ENCODE data around the gene RIPOR2. TPM values are rescaled to one million over a fixed set of nuclear protein-coding genes. Genes with fewer than 3 reads are reported as not detected.

Gene RIPOR2
- total and polyA plus RNA-seq, 2 donors from 2014 or later: 1.7 to 24.2 TPM

GRCh38 chr6:24845578-24845977, 90.2 kb downstream of the RIPOR2 start:
- H3K9me3 ChIP-seq (ENCODE audit: control insufficient read depth in 2 of 3, insufficient read depth in 1 of 3, low read length in 3 of 3): no peaks in the 10 kb centered on the region
- intact Hi-C loops (cut with DNase I): no loop called here
- no peaks in the 10 kb centered on the region for H3K36me3 ChIP-seq (ENCODE audit: control insufficient read depth in 2 of 3, insufficient read depth in 3 of 3, low read length in 3 of 3)
- H3K27ac ChIP-seq (ENCODE audit: low read depth in 2 of 2, low read length in 2 of 2): no peak overlapping the region
- peaks cover 0 to 4% (median 0%) of the 10 kb centered on the region in 3 donors for H3K4me1 ChIP-seq (ENCODE audit: control insufficient read depth in 2 of 3, insufficient read depth in 2 of 3, low read depth in 1 of 3, low read length in 3 of 3)
- no peaks in the 10 kb centered on the region for H3K27me3 ChIP-seq (ENCODE audit: control insufficient read depth, insufficient read depth, low read length)
- TF ChIP-seq CTCF (IDR thresholded peaks at IDR 0.05; ENCODE audit: borderline replicate concordance, extremely low read depth, insufficient read depth): no peak
- no peak for DNase-seq
- no peak overlapping the region for H3K4me3 ChIP-seq (ENCODE audit: low read length in 3 of 3)
- no peak for FAIRE-seq
- H3K9ac ChIP-seq (ENCODE audit: low read length in 3 of 3): no peak overlapping the region

- no peak for TF ChIP-seq CTCF (IDR thresholded peaks at IDR 0.05; ENCODE audit: borderline replicate concordance, extremely low read depth, insufficient read depth)
- no peak overlapping the region for H3K4me3 ChIP-seq (ENCODE audit: low read length in 3 of 3)
- no peaks in the 10 kb centered on the region for H3K36me3 ChIP-seq (ENCODE audit: control insufficient read depth in 2 of 3, insufficient read depth in 3 of 3, low read length in 3 of 3)
- H3K27me3 ChIP-seq (ENCODE audit: control insufficient read depth, insufficient read depth, low read length): no peaks in the 10 kb centered on the region
- no peak overlapping the region for H3K27ac ChIP-seq (ENCODE audit: low read depth in 2 of 2, low read length in 2 of 2)
- DNase-seq (no peak), FAIRE-seq (no peak)
- peaks cover 0 to 4% (median 0%) of the 10 kb centered on the region in 3 donors for H3K4me1 ChIP-seq (ENCODE audit: control insufficient read depth in 2 of 3, insufficient read depth in 2 of 3, low read depth in 1 of 3, low read length in 3 of 3)
- H3K9me3 ChIP-seq (ENCODE audit: control insufficient read depth in 2 of 3, insufficient read depth in 1 of 3, low read length in 3 of 3): no peaks in the 10 kb centered on the region
- intact Hi-C loops (cut with DNase I): no loop called here
- no peak overlapping the region for H3K9ac ChIP-seq (ENCODE audit: low read length in 3 of 3)
Observed at GRCh38 chr6:24844903-24845302, 90.9 kb downstream of the RIPOR2 start.

- Histone ChIP-seq H3K27ac (ENCODE audit: low read depth in 2 of 2, low read length in 2 of 2) (no peak overlapping the region), H3K27me3 (ENCODE audit: control insufficient read depth, insufficient read depth, low read length) (no peaks in the 10 kb centered on the region), H3K9ac (ENCODE audit: low read length in 3 of 3) (no peak overlapping the region), H3K9me3 (ENCODE audit: control insufficient read depth in 2 of 3, insufficient read depth in 1 of 3, low read length in 3 of 3) (no peaks in the 10 kb centered on the region), H3K4me3 (ENCODE audit: low read length in 3 of 3) (no peak overlapping the region), H3K36me3 (ENCODE audit: control insufficient read depth in 2 of 3, insufficient read depth in 3 of 3, low read length in 3 of 3) (no peaks in the 10 kb centered on the region), H3K4me1 (ENCODE audit: control insufficient read depth in 2 of 3, insufficient read depth in 2 of 3, low read depth in 1 of 3, low read length in 3 of 3) (peaks cover 0 to 4% (median 0%) of the 10 kb centered on the region in 3 donors)
- FAIRE-seq (no peak), DNase-seq (no peak)
- intact Hi-C loops (cut with DNase I): no loop called here
- TF ChIP-seq CTCF (IDR thresholded peaks at IDR 0.05; ENCODE audit: borderline replicate concordance, extremely low read depth, insufficient read depth): no peak
Observed at GRCh38 chr6:24844061-24844460, 91.7 kb downstream of the RIPOR2 start.

GRCh38 chr6:24840187-24840586, 95.6 kb downstream of the RIPOR2 start:
- intact Hi-C loops (cut with DNase I): no loop called here
- H3K27ac ChIP-seq (ENCODE audit: low read depth in 2 of 2, low read length in 2 of 2): no peak overlapping the region
- H3K9me3 ChIP-seq (ENCODE audit: control insufficient read depth in 2 of 3, insufficient read depth in 1 of 3, low read length in 3 of 3): no peaks in the 10 kb centered on the region
- DNase-seq: no peak
- no peak for TF ChIP-seq CTCF (IDR thresholded peaks at IDR 0.05; ENCODE audit: borderline replicate concordance, extremely low read depth, insufficient read depth)
- H3K27me3 ChIP-seq (ENCODE audit: control insufficient read depth, insufficient read depth, low read length): no peaks in the 10 kb centered on the region
- FAIRE-seq: no peak
- peaks cover 0 to 4% (median 0%) of the 10 kb centered on the region in 3 donors for H3K4me1 ChIP-seq (ENCODE audit: control insufficient read depth in 2 of 3, insufficient read depth in 2 of 3, low read depth in 1 of 3, low read length in 3 of 3)
- H3K4me3 ChIP-seq (ENCODE audit: low read length in 3 of 3): no peak overlapping the region
- H3K9ac ChIP-seq (ENCODE audit: low read length in 3 of 3): no peak overlapping the region
- H3K36me3 ChIP-seq (ENCODE audit: control insufficient read depth in 2 of 3, insufficient read depth in 3 of 3, low read length in 3 of 3): no peaks in the 10 kb centered on the region
